Retinal pigment epithelial cell (primary cell): ENCODE data around the gene LRRC74B.
A peak's percentile ranks its signal among the peaks of the same experiment; 100 is the strongest.

Experiments used
- DNase-seq: peaks from one replicate; pipeline ENCODE4 v3.0.0-alpha.2; 2010; ENCODE audit warnings: low read depth
- H3K4me3 ChIP-seq: 2 replicates; pipeline ENCODE4 v1.5.1; 2011; ENCODE audit warnings: mild to moderate bottlenecking, low read length, control low read depth, moderate library complexity
- TF ChIP-seq, protein P1 (sequence below): conservative IDR thresholded peaks from 2 replicates; pipeline ENCODE4 v1.5.1; 2011; ENCODE audit warnings: low read depth, low read length, control low read depth, inconsistent platforms

The LRRC74B gene

GRCh38 chr22:21015466-21016006 is 30.2 kb upstream of the LRRC74B start:
- no peak for DNase-seq
- TF ChIP-seq, protein P1, sequence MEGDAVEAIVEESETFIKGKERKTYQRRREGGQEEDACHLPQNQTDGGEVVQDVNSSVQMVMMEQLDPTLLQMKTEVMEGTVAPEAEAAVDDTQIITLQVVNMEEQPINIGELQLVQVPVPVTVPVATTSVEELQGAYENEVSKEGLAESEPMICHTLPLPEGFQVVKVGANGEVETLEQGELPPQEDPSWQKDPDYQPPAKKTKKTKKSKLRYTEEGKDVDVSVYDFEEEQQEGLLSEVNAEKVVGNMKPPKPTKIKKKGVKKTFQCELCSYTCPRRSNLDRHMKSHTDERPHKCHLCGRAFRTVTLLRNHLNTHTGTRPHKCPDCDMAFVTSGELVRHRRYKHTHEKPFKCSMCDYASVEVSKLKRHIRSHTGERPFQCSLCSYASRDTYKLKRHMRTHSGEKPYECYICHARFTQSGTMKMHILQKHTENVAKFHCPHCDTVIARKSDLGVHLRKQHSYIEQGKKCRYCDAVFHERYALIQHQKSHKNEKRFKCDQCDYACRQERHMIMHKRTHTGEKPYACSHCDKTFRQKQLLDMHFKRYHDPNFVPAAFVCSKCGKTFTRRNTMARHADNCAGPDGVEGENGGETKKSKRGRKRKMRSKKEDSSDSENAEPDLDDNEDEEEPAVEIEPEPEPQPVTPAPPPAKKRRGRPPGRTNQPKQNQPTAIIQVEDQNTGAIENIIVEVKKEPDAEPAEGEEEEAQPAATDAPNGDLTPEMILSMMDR = no peak
- no peak overlapping the region for H3K4me3 ChIP-seq

DNA sequence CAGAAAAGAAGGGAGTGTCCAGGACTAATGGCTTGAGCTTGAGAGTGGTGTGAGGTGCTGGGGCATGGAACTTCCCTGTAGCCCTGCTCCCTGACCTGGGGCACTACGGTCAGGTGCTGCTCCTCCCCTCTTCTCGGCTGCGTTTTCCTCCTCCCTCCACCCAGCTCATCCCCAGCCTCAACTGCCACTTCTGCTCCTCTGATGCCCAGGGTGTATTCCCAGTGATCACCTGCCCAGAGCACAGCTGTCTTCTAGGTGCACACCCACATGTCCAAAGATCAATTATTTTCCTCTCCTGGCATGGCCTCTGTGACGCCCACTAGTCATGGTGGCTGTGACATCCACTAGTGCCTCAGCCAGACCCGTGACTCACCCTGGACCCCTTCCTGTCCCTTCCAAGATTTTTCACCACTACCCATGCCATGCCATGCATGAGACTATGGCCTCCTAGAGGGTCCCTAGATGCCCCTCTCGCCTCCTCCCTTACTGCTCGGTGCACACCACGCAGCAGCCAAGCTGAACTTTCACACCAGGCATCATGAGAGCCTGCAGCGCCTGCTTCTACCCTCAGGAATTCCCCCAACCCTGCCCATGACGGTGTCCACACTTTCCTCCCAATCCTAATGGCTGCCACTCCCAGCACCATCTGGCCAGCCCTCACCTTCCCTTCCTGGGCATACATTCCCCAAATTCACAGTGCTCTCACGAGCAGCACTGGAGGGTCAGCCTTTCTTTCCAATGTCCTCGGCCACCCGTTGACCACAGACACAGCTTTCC is 28.9 kb upstream of the LRRC74B start:
- DNase-seq = no peak
- TF ChIP-seq, protein P1 = no peak
- H3K4me3 ChIP-seq = no peak overlapping the region

DNA sequence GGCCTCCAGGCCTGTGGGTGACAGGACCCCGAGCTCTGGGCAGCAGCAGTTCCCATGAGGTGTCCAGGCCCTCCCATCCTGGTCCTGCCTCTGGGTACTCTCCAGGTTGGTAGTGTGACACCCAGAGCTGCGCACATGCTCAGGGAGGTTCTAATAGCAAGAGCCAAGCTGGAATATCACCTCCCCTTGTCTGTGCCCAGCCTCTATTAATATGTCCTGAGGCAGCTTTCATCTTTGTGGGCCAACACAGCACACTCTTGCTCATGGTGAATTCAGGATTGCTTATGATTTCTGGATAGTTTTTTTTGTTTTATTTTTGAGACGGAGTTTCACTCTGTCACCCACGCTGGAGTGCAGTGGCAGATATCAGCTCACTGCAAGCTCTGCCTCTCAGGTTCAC is 27.4 kb upstream of the LRRC74B start:
- TF ChIP-seq, protein P1 = no peak
- DNase-seq = no peak
- no peak overlapping the region for H3K4me3 ChIP-seq

- H3K4me3 ChIP-seq = no peak overlapping the region
- TF ChIP-seq, protein P1 = peak; percentile 60
- DNase-seq = no peak
Observed at GRCh38 chr22:21020802-21021429, 24.8 kb upstream of the LRRC74B start.

DNA sequence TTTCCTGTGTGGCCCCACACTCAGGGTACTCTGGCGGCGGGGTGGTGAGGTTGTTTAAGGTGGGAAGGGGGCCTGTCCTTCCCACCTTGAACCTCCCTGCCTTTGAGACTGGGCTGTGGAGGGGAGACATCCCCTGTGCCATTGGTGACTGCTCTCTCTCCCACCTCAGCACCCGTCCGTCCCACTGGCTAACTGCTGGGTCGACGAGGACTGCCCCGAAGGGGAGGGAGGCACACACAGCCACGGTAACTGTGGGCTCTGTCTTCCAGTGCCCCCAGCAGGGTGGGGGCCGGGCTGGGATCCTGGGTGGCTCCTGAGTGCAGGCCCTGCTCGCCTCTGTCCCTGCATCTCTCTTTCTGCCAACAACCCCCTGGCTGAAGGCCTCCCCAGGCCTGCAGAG is 23.2 kb upstream of the LRRC74B start:
- DNase-seq = no peak
- TF ChIP-seq, protein P1 = no peak
- H3K4me3 ChIP-seq = no peak overlapping the region

DNA sequence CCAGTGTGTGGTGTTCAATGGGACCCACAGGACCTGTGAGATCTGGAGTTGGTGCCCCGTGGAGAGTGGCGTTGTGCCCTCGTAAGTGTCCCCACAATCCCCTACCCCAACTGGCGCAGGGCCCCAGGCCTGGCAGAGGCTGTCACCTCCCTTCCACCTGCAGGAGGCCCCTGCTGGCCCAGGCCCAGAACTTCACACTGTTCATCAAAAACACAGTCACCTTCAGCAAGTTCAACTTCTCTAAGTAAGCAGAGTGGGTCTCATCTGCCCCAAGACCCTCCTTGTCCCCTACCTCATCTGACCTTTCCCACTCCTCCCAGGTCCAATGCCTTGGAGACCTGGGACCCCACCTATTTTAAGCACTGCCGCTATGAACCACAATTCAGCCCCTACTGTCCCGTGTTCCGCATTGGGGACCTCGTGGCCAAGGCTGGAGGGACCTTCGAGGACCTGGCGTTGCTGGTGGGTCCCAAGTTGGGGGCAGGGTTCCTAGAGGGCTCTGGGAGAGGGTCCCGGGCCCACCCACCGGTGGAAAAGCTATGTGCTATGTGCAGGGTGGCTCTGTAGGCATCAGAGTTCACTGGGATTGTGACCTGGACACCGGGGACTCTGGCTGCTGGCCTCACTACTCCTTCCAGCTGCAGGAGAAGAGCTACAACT is 22.7 kb upstream of the LRRC74B start:
- TF ChIP-seq, protein P1 = peak; percentile 20
- H3K4me3 ChIP-seq = no peak overlapping the region
- no peak for DNase-seq
